ENCODE measurements around the gene ROR1.

GRCh38 chr1:64039390-64039926 is 265.6 kb downstream of the ROR1 start:
- TF ChIP-seq, protein P1, sequence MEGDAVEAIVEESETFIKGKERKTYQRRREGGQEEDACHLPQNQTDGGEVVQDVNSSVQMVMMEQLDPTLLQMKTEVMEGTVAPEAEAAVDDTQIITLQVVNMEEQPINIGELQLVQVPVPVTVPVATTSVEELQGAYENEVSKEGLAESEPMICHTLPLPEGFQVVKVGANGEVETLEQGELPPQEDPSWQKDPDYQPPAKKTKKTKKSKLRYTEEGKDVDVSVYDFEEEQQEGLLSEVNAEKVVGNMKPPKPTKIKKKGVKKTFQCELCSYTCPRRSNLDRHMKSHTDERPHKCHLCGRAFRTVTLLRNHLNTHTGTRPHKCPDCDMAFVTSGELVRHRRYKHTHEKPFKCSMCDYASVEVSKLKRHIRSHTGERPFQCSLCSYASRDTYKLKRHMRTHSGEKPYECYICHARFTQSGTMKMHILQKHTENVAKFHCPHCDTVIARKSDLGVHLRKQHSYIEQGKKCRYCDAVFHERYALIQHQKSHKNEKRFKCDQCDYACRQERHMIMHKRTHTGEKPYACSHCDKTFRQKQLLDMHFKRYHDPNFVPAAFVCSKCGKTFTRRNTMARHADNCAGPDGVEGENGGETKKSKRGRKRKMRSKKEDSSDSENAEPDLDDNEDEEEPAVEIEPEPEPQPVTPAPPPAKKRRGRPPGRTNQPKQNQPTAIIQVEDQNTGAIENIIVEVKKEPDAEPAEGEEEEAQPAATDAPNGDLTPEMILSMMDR (conservative IDR thresholded peaks at IDR 0.05; ENCODE audit: low read length): no peak
- TF ChIP-seq EZH2phosphoT487 (IDR thresholded peaks at IDR 0.05; ENCODE audit: borderline replicate concordance, low read depth, low read length): no peak

Data from OCI-LY7 (cell line).